Nephron progenitor cell (in vitro differentiated cells): Measurements from ENCODE around the gene KRT15.

Experiments
- DNase-seq: peaks from one replicate; pipeline ENCODE4 v3.0.0; 2021
- H3K27ac Mint-ChIP-seq: 2 replicates; pipeline ENCODE4 v1.8.0; 2021; ENCODE audit warnings: mild to moderate bottlenecking, moderate library complexity, mixed read lengths
- H3K27me3 Mint-ChIP-seq: 2 replicates; pipeline ENCODE4 v1.8.0; 2021; ENCODE audit warnings: mild to moderate bottlenecking, low read depth, mixed read lengths; ENCODE audit not compliant: poor library complexity
- H3K36me3 Mint-ChIP-seq: 2 replicates; pipeline ENCODE4 v1.8.0; 2021; ENCODE audit warnings: low read depth, mixed read lengths
- H3K4me1 Mint-ChIP-seq: 2 replicates; pipeline ENCODE4 v1.8.0; 2021; ENCODE audit warnings: mixed read lengths
- H3K4me3 Mint-ChIP-seq: 2 replicates; pipeline ENCODE4 v1.8.0; 2021; ENCODE audit warnings: mild to moderate bottlenecking, moderate library complexity, mixed read lengths
- H3K9me3 Mint-ChIP-seq: 2 replicates; pipeline ENCODE4 v1.8.0; 2021; ENCODE audit warnings: mild to moderate bottlenecking, moderate library complexity, mixed read lengths
- CTCF ChIP-seq: fragments of 200-600 bp; sonication (generic); IDR thresholded peaks from 2 replicates; pipeline ENCODE4 v1.5.0; 2021; ENCODE audit warnings: antibody characterized with exemption

The KRT15 gene

GRCh38 chr17:41537990-41538389 is 19.3 kb upstream of the KRT15 start:
- Mint-ChIP-seq H3K36me3 (no peaks in the 10 kb centered on the region), H3K4me1 (peaks cover 66% of the 10 kb centered on the region), H3K9me3 (no peaks in the 10 kb centered on the region), H3K27me3 (no peaks in the 10 kb centered on the region), H3K27ac (no peak overlapping the region), H3K4me3 (no peak overlapping the region)
- TF ChIP-seq CTCF: no peak
- no peak for DNase-seq

GRCh38 chr17:41537614-41537954 is 18.9 kb upstream of the KRT15 start:
- Mint-ChIP-seq H3K27me3 (no peaks in the 10 kb centered on the region), H3K9me3 (no peaks in the 10 kb centered on the region), H3K4me3 (no peak overlapping the region), H3K36me3 (no peaks in the 10 kb centered on the region), H3K4me1 (peaks cover 65% of the 10 kb centered on the region), H3K27ac (peak overlapping the region; percentile 75)
- no peak for TF ChIP-seq CTCF
- no peak for DNase-seq

- Mint-ChIP-seq H3K27me3 (peaks cover 3% of the 10 kb centered on the region), H3K36me3 (no peaks in the 10 kb centered on the region), H3K4me3 (no peak overlapping the region), H3K4me1 (peaks cover 60% of the 10 kb centered on the region), H3K9me3 (no peaks in the 10 kb centered on the region), H3K27ac (no peak overlapping the region)
- DNase-seq: no peak
- TF ChIP-seq CTCF: no peak
Observed at GRCh38 chr17:41536741-41537613, 18.3 kb upstream of the KRT15 start.

GRCh38 chr17:41535764-41536481 is 17.2 kb upstream of the KRT15 start:
- no peak for DNase-seq
- Mint-ChIP-seq H3K9me3 (no peaks in the 10 kb centered on the region), H3K36me3 (no peaks in the 10 kb centered on the region), H3K27ac (no peak overlapping the region), H3K27me3 (peaks cover 3% of the 10 kb centered on the region), H3K4me1 (peaks cover 54% of the 10 kb centered on the region), H3K4me3 (no peak overlapping the region)
- no peak for TF ChIP-seq CTCF

- peaks cover 3% of the 10 kb centered on the region for H3K27me3 Mint-ChIP-seq
- H3K27ac Mint-ChIP-seq: peak overlapping the region; percentile 72
- peaks cover 49% of the 10 kb centered on the region for H3K4me1 Mint-ChIP-seq
- no peak overlapping the region for H3K4me3 Mint-ChIP-seq
- DNase-seq: no peak
- no peaks in the 10 kb centered on the region for H3K36me3 Mint-ChIP-seq
- no peaks in the 10 kb centered on the region for H3K9me3 Mint-ChIP-seq
- TF ChIP-seq CTCF: no peak
Observed at GRCh38 chr17:41534899-41535546, 16.3 kb upstream of the KRT15 start.
